HCT116 (cell line): Measurements from ENCODE around the gene KCNK16.

Experiments used
- EGR1 ChIP-seq: IDR thresholded peaks from 2 replicates; pipeline ENCODE4 v1.6.1; 2012; ENCODE audit warnings: low read depth
- POLR2A ChIP-seq: IDR thresholded peaks from 2 replicates; pipeline ENCODE4 v1.7.0; 2011; ENCODE audit warnings: borderline replicate concordance; ENCODE audit not compliant: insufficient read depth, insufficient read length; ENCODE audit errors: extremely low read depth
- YY1 ChIP-seq: IDR thresholded peaks from 2 replicates; pipeline ENCODE4 v1.6.1; 2011; ENCODE audit warnings: low read length, low read depth, moderate library complexity, mild to moderate bottlenecking; ENCODE audit not compliant: insufficient replicate concordance; ENCODE audit errors: extremely low read depth
- ZFX ChIP-seq: fragments of 450-650 bp; IDR thresholded peaks from 2 replicates; pipeline ENCODE4 v1.6.1; 2017
- ZNF274 ChIP-seq: fragments of 200-500 bp; sonication (Bioruptor generic); IDR thresholded peaks from 2 replicates; pipeline ENCODE4 v1.6.1; 2014; ENCODE audit warnings: mild to moderate bottlenecking, low read depth, low read length, inconsistent platforms
- TF ChIP-seq, protein P1 (sequence below), 3 experiments: fragments of 200-600 bp in 1 of 3; sonication (generic) in 1 of 3; IDR thresholded peaks in 2 of 3; conservative IDR thresholded peaks in 1 of 3; 2 replicates each; pipeline ENCODE4 v1.5.1; 2012 to 2017; ENCODE audit warnings: low read depth in 2 of 3, low read length in 2 of 3, antibody characterized with exemption in 1 of 3, borderline replicate concordance in 1 of 3, control low read depth in 1 of 3, mild to moderate bottlenecking in 1 of 3, mixed read lengths in 1 of 3, mixed run types in 1 of 3, moderate library complexity in 1 of 3; ENCODE audit not compliant: insufficient read depth in 1 of 3

DNA sequence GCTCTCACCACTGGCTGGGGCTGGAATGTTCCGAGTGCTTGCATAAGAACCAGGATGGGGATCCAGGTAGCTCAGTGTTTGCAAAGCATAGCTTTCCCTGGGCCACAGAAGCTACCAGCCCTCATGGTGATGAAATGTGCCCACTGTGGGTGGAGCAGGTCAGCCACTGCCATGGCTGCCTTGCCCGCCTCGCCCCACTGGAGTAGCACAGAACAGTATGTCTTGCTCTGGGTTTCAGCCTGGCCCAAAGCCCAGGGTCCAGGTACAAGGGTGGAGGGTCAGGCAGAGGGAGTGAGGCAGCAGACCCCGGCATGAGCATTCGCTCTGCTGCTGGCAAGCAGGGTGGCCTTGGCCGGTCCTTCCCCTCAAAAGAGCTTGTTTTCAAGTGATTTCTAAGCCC lies 43.0 kb downstream of the KCNK16 start:
- TF ChIP-seq ZFX (no peak), EGR1 (no peak), YY1 (no peak), POLR2A (no peak), ZNF274 (no peak)
- TF ChIP-seq, protein P1, sequence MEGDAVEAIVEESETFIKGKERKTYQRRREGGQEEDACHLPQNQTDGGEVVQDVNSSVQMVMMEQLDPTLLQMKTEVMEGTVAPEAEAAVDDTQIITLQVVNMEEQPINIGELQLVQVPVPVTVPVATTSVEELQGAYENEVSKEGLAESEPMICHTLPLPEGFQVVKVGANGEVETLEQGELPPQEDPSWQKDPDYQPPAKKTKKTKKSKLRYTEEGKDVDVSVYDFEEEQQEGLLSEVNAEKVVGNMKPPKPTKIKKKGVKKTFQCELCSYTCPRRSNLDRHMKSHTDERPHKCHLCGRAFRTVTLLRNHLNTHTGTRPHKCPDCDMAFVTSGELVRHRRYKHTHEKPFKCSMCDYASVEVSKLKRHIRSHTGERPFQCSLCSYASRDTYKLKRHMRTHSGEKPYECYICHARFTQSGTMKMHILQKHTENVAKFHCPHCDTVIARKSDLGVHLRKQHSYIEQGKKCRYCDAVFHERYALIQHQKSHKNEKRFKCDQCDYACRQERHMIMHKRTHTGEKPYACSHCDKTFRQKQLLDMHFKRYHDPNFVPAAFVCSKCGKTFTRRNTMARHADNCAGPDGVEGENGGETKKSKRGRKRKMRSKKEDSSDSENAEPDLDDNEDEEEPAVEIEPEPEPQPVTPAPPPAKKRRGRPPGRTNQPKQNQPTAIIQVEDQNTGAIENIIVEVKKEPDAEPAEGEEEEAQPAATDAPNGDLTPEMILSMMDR (IDR thresholded peaks at IDR 0.05 in 2 of 3, conservative IDR thresholded peaks at IDR 0.05 in 1 of 3; ENCODE audit: borderline replicate concordance in 1 of 3, insufficient read depth in 1 of 3, low read depth in 2 of 3, low read length in 2 of 3): no peak
